A172 (cell line): ENCODE measurements around the gene SIM2. TPM values are rescaled to one million over a fixed set of nuclear protein-coding genes. Genes with fewer than 3 reads are reported as not detected.

Experiments used
- DNase-seq: peaks from one replicate; pipeline ENCODE4 v3.0.0-alpha.2; 2015; ENCODE audit warnings: low spot score
- total RNA-seq: library from RNA; depleted of rRNA; stranded (reverse); fragments of >200 nt; shearing (Covaris generic); gene quantifications from 2 replicates; pipeline ENCODE4 v1.2.3, GENCODE V29; 2014

The SIM2 gene
- total RNA-seq, 1 experiment from 2014 or later = 5.1 TPM

DNA sequence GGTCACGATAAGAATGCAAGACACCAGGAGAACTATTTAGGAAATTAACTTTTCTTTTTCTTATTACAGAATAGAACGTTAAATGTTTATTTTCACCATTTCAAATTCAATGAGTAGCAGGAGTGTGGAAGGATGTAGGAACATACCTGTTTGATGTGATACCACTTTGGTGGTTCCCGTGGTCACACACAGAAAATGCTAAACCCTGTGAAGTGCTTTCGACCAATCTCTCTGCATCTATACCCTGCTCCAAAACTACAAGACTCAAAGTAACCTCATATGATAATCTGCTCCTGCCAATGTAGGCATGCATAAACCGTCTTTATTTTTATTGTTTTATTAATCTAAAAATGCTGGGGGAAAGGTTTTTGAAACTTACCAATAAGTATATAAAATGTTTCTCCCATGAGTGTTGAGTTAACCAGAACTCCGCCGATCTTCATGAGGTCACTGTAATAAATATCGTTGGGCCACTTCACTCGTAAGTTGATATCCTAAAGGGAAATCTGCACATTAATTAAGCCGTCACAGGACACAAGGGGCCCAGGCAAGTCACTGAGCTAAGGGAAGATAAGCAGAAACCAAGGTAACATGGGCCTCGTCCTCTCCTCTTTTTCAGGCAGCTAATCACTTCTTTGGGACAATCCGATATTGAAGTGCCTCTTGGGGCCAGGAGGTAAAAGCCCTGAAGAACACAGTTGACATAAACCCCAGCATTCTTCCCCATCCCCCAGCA is 60.6 kb downstream of the SIM2 start:
- no peak for DNase-seq

DNA sequence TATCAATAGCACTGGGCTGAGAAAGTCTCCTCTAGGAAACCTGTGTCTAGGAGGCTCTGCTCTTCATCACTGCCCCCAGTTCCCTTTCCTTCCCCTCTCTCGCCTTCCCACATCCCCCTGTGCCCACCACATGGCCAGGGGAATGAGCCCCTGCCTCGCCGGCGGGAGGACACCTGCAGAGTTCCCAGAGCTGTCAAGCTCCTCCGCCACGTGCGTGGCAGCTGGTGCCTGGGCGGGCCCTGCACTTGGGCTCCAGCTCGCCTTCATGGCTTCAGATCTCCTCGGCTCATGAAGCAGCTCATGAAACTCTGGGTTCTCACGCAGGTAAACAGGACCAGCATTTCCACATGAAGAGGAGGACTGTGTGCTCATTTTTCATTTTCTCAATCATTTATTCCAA is 62.8 kb downstream of the SIM2 start:
- no peak for DNase-seq

DNA sequence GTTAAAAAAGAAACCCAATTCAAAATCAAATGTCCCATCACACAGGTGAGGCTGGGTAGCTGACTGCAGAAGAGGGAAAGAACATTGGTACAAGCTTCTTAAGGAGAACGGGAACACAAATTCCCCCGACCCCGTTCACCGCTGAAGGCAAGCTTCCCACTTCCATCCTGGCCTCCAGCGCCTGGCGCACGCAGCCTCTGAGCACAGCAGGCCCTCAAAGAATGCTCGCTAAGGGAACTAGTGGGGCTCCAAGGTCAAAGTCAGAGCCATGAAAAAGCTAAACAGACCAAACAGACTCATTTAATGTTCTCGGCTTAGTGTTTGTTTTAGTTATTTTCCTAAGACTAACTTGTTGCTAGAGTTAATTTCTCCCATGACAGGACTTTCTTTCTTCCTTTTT is 63.7 kb downstream of the SIM2 start:
- no peak for DNase-seq

DNA sequence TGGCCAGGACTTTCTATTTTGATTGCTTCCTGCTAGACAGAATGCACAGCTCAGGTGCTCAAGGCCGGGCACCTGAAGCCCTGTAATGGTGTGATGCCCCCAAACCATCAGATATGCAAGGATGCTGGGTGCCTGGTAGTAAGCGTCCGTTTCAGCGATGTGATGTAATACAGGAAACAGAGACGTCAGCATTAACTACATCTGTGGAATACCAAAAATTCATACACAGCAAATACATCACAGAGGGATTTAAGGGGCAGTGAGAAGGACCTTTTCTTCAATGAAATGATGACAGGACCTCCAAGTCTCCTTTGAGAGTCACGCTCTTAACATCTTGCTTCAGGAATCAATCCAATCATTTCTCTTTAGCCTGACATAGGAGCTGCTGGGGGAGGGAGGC is 64.4 kb downstream of the SIM2 start:
- DNase-seq = no peak

DNA sequence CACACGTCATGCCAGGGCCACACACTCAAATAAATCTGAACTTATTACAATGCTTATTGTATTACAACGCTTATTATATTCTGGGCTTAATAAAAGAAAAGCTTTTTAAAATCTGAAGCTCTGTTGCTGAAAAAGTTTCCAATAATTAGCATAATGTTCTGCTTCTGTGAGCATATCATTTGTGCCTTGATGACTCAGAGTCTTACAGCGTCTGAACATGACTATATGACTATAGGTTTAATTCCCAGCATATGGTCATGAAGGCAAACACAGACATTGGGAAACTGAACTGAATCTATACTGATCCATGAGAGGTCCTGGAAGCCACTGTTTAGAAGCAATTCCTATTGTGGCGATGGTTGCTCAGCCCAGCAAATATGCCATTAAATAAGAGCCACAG is 66.3 kb downstream of the SIM2 start:
- no peak for DNase-seq

DNA sequence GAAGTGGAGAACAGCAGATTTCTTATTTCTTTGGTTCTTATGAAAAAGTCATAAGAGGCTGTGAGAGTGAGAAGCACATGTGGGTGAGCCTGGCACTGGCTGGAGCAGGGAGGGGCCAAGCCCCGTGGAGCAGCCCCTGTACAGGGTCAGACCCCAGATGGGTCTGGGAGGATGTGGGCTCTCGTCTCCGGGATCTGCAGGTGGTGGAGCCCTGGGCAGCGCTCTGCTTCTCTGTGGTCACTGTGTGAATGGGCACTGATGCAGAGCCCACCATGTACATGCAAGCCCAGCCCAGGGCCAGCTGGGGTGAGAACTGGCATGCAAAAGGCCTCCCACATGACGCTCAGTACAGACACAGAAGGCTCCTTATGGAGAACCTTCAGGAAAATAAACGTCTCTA is 67.6 kb downstream of the SIM2 start:
- no peak for DNase-seq

DNA sequence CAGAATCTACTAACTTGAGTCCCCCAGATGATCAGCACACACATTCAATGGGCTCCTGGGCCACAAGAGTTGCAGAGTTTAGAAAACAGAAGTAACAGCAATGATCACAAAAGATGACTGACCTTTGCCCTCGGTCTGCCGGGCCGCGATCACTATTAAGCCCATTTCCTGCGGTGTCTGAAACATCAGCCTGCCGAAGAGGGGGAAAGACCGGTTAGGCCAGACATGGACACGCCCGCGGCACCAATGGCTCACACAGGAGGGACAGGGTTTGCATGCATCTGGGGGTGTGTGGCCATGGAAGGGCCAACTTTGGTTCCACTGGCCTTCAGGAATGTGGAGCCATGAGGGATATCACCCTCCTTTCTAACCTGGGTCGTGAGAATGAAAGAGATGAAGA is 68.2 kb downstream of the SIM2 start:
- DNase-seq = no peak

DNA sequence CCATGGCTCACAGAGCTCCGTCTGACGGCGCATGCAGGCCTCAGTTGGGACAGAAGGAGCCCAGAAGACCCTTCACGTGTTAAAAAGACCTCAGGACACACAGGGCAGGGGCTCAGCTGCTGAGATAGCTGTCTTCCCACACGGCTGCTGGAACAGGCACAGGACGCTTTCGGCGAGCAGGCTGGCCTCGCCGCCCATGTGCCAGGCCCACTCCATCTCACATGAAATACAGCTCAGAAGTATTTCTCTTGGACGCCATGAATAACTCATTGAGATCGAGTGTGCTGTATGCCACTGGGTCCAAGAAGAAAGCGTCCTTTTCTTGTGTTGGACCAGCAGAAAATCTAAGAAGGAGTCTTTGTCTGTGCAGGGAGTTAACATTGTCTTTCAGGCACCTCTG is 69.6 kb downstream of the SIM2 start:
- no peak for DNase-seq

DNA sequence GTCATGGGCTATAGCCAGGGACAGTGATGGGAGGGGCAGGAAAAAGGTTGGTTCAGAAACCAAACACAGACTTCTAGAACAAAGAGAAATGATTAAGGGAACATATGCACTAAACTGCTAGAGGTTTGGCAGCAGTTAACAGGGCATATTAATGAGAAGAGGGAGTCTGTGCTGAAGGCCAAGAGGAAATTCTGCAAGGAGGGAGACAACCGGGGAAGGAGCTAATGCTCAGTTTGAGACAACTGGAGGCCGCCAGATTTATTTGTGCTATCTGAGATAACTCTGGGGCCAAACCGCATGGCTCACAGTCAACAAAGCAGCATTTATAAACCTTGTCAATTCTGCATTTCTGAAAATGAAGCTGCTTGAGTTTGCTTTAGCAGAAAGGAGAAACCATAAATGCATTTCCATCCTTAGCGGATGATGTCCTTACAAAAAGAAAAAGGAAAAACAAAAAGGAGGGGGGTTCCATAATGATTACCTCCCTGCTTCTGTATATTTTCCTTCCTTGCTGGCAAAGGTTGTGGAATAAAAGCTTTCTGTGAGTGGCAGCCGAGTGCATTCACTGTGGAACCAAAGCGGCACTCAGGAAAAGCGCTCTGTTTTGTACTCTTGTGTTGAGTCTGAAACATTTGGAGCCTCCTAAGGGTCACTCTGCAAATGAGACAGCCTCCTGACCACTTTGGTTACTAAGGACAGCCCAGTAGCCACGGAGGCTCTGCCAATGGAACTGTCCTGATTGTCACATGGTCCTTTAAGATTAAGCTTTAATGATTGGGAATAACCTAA is 70.3 kb downstream of the SIM2 start:
- no peak for DNase-seq

DNA sequence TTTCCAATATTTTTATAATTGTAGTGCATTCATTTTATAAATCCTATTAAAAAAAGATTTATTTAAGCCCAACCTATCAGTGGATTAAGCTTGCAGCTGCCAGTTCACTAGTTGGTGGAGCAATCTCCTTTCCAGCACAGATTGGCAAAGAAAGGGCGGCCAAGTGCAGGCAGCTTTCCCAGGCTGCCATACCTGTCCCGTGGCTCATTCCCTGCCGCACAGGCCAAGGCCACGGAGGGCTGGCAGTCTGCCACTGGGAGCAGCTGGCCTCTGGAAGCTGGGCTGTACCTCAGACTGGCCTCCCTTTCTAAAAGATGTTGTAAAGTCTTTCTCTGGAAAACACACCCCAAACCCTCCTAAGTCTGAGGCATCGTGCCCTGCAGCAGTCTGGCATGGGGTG is 74.2 kb downstream of the SIM2 start:
- peak; percentile 78 for DNase-seq

DNA sequence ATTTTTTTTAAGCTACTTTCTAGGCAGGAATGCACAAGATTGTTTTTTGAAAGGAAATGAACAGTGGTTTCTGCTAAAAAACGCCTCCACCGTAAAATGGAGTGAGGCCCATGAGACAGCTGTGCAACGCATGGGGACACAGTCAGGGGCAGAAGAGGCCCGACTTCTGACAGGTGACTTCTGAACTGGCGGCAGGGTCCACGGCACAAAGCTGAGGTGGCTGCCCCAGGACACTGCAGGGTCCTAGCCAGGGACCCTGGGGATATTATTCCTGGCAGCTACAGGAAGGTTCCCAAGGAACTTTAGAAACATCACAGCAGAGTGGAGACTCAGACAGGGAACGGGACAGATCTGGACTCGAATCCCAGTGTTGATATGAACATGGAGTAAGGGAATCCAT is 75.1 kb downstream of the SIM2 start:
- DNase-seq = no peak

DNA sequence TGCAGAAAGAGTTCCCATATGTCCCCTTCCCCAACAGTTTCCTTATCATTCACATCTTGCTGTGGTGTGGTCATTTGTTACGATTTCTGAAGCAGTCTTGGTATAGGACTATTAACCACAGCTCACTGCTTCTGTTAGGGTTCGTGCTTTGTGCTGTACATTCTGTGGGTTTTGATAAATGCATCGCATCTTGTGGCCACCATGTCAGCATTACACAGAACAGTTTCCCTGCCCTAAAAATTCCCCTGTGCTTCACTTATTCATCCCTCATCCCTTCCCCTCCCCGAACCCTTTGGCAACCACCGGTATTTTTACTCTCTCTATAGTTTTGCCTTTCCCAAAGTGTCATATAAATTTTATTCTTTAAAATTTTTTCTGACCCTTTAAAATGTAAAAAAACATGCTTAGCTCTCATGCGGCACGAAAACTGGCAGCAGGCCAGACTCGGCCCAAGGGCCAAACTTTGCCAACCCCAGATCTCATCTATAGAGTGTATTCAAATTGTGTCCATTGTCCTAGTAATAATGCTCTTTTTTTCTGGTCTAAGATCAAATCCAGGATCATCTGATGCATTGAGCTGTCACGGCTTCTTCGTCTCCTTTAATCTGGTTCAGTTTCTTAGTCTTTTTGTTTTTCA is 78.2 kb downstream of the SIM2 start:
- DNase-seq = no peak

DNA sequence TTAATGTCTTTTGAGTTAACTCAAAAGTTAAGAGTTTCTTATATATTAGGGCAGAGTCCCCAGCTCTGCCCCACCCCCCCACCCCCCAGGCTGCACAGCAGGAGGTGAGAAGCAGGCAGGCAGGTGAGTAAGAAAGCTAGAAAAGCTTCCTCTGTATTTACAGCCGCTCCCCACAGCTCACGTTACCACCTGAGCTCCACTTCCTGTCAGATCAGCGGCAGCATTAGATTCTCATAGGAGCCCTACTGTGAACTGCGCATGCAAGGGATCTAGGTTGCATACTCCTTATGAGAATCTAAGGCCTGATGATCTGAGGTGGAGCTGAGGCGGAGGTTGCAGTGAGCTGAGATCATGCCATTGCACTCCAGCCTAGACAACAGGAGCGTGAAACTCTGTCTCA is 81.9 kb downstream of the SIM2 start:
- DNase-seq = no peak

DNA sequence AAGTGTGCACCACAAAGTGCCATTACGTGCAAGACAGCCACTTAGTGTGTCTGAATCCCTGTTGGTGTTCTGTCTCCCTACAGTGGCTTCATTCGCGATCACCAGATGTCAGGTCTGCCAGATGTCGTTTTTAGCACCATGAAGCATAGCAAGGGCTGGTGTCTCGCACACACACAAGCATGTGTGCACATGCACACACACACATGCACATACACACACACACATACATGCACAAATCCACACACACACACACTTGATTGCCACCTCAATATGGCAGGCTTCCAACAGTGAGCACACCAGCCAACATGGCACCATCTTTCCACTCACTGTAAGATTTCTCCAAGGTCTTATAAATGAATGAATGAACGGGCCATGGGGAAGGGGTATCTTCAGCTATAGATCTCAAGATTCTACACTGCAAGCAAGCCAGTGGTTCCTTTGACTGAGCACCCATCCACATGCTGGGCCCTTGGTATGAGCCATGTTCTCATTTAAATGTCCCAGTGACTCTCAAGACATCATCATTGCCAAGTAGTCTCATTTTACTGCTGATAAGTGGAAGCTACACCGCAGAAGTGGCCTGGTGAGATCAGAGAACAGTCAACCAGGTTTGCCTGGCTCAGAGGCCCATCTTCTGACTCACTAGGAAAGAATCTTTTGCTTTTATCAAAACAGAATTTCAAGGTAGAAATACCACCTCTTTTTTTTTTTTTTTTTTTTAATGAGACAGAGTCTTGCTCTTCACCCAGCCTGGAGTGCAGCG is 84.9 kb downstream of the SIM2 start:
- DNase-seq = peak; percentile 99

DNA sequence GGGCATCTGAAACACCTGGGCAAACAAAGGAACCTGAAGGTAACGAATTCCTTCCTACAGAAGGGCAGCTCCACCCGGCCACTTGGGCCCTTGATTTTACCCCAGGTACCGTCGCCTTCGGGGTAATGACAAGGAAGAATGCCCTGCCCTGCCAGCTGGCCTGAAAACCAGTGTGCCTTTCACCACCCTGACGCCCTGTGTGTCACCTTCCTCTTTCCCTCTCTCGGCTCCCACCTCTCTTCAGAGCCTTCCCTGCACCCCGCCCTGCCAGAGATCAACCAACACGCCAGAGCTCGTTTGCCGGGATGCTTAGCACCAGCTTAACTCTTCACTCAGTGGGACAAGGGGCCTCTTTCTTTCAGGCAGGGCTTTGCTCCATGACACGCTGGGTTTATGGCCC is 86.0 kb downstream of the SIM2 start:
- DNase-seq = no peak

DNA sequence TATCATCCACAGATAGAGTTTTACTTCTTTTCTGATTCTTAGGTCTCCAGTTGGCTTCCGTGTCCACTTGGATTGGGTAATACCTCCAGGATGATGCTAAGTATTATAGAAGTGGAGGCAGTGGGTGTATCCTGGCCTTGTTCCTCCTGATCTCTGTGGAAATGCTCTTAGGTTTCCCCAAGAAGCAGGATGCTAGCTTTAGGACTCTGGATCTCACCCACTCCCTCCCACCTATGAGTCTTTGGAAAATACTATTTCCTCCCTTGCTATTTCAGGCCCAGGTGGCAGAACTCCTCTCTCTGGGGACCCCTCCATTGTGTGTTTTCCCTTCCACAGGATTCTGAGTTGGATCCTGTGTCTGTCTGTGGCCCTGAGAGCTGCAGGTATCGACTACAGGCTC is 86.7 kb downstream of the SIM2 start:
- no peak for DNase-seq

DNA sequence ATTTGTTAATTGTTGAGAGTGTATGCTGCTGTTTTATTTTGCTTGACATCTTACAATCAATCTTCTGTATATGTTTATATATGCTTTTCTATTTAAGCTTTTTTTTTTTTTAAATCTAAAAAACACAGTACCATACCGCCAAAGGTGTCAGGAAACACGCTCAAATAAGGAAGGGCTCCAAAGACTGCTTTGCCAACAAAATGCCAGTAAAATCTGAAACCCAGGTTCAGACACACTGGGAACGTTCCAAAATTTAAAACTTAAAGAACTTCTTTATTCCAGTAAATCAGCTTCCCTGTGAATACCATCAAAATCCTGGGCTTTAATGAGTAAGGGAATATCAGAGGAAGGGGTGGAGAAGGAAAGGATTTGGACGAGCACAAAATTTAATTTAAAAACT is 87.3 kb downstream of the SIM2 start:
- DNase-seq = no peak

DNA sequence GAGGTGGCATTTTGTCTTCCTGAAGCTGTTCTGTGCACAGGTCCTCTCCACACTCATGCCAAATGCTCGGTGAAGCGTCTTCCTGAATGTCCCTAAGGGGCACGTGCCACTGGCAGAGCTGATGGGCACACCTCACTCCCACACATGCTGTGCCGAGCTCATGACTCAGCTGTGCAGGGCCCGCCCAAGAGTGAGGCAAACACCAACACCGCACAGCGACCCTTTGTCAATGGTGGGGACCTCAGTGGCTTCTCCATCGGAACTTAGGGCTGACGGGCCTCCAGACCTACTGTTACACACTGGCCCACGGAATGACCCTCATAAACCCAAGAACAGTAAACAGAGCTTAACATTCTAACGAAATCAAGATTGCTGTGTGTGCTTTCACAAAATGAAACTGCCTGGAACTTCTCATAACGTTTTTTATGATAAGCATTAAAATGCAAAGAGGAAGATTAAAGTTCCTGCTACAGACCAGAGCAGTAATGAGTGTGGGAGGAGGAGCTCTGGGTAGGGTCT is 89.3 kb downstream of the SIM2 start:
- DNase-seq = peak; percentile 81

DNA sequence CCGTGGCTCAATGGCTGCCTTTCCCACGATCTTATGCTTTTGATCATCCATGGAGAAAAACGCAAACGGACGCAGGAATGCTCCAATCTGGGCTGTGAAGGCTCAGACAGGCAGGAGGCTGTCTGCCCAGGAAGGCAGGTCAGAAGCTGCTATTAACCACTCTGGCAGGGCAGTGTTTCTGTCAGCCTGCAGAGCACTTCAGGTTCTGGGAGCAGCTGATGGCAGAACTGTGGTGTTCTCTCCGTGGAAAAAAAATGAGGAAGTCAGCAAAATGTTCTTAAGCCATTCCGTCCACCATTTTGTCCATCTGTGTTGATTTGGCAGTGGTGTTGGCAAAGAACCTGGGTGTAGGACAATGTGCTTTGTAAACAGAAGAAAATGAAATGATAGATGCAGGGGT is 91.7 kb downstream of the SIM2 start:
- no peak for DNase-seq

DNA sequence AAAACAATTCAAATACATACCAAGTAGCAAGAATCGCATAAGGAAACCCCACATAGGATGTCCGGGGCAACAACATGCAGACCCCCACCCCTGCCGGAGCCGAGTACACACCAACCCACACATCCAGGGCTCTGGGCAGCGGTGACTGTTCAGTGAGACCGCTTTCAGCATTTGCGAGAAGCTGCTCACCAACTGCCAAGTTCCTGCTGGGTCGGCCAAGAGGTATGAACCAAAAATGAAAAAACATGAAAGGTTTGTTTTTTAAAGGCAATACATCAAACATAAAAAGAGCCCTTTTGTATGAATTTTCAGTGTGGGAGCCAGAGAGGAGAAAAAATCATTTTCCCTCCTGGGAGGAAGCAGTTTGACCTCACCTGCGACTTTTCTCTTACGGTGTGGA is 92.3 kb downstream of the SIM2 start:
- DNase-seq = no peak

DNA sequence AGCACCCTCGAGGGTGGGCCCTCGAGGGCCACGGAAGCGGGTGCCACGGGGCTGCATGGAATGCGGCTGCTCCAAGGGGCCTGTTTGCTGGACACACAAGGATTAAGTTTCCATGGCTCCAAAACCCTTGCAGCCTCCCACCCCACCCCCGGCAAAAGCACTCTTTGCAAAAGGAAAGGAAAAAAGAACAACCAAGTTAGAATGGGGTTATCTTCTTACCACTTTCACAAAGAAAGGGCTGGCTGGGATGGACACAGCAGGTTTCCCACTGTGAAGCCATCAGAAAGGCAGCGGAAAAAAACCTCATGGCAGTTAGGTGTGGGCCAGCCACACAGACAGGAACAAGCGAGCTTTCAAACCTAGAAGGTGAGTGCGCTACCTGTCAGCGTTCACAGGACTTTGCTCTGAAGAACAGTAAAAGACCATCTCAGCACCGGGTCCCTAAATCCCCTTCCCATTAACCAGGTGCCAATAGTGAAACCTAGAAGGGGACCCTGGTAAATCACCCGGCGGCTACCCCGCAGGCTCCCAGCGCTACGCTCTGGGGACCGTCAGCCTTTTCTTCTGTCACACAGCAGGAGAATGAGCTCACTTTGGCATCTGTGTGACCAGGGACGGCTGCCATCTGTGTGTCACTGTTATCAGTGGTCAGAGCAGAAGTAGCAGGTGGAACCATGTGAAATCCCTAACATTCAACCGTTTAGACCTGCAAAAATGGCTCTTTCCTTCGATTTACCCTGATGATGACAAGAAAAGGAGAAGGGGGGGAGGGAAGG is 93.0 kb downstream of the SIM2 start:
- no peak for DNase-seq
